Measurements from ENCODE around the gene LEPROT.

DNA sequence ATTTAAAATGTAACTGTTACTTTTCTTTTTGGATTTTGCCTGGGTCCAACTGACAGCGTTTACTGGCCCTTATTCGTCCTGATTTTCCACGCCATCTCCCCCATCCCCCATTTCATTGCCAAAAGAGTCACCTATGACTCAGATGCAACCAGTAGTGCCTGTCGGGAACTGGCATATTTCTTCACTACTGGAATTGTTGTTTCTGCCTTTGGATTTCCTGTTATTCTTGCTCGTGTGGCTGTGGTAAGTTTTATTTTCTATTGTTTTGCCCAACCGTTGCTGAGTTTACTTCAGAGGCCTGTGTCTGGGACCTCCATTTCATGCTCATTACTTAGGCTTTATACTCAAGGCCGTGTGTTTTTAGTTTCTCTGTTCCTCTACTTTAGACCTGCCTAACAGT lies 9.3 kb downstream of the LEPROT start:
- TF ChIP-seq, protein P1, sequence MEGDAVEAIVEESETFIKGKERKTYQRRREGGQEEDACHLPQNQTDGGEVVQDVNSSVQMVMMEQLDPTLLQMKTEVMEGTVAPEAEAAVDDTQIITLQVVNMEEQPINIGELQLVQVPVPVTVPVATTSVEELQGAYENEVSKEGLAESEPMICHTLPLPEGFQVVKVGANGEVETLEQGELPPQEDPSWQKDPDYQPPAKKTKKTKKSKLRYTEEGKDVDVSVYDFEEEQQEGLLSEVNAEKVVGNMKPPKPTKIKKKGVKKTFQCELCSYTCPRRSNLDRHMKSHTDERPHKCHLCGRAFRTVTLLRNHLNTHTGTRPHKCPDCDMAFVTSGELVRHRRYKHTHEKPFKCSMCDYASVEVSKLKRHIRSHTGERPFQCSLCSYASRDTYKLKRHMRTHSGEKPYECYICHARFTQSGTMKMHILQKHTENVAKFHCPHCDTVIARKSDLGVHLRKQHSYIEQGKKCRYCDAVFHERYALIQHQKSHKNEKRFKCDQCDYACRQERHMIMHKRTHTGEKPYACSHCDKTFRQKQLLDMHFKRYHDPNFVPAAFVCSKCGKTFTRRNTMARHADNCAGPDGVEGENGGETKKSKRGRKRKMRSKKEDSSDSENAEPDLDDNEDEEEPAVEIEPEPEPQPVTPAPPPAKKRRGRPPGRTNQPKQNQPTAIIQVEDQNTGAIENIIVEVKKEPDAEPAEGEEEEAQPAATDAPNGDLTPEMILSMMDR (IDR thresholded peaks at IDR 0.05 in 4 of 5, conservative IDR thresholded peaks at IDR 0.05 in 1 of 5), result no peak
- TF ChIP-seq POLR2A (IDR thresholded peaks at IDR 0.05), result no peak
